ENCODE results near the gene RNF225. TPM values are rescaled to one million over a fixed set of nuclear protein-coding genes. Genes with fewer than 3 reads are reported as not detected.

RNF225 gene
- total RNA-seq, 2 experiments from 2014 or later: 0.25 to 0.56 TPM

DNA sequence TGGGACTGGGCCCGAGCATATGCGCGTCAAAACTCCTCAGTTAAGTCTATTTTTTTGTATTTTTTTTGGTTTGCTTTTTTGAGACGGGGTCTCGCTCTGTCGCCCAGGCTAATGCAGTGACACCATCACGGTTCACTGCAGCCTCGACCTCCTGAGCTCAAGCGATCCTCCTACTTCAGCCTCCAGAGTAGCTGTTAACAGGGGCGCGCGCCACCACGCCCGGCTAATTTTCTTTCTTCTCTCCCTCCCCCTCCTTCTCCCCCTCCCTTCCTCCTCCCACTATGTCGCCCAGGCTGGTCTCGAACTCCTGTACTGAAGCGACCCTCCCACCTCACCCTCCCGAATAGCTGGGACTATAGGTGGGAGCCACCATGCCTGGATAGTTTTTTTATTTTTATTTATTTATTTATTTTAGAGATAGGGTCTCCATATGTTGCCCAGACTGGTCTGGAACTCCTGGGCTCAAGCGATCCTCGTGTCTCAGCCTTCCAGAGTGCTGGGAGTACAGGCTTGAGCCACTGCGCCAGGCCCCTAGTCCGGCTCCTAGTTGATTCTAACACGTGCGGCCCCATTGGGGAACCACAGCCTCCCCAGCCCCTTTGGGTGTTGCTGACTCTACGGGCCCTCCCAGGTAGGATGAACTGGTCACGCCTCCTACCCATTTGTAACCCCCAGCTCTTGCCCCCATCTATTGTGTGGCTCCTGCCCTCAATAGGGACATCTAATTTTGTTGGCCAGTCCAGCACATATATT, 13.8 kb upstream of the RNF225 start:
- DNase-seq (no peak), ATAC-seq (no peak)
- peak overlapping the region; percentile 85 for H3K27ac Mint-ChIP-seq
- no peaks in the 10 kb centered on the region for H3K27me3 Mint-ChIP-seq
- CTCF ChIA-PET: interaction anchor here (0.7 kb wide), 1 partner anchor 131 kb away, joined by 3 read pairs; no protein-coding TSS in a partner anchor
- H3K4me3 Mint-ChIP-seq: peak overlapping the region; percentile 91
- POLR2A ChIA-PET: interaction anchor here (0.7 to 1.3 kb wide), 3 partner anchors 27 to 192 kb away, joined by 3 to 5 read pairs (median 3); partner anchors contain the start of genes MZF1, TRIM28 and ZNF584
- H3K9me3 Mint-ChIP-seq (ENCODE audit: low read depth): no peaks in the 10 kb centered on the region
- no peaks in the 10 kb centered on the region for H3K36me3 Mint-ChIP-seq (ENCODE audit: low read depth)
- intact Hi-C loops (cut with DNase I, micrococcal nuclease): loop anchor here (1.0 to 2.0 kb wide), 19 partner anchors 19 to 198 kb away; partner anchors contain the start of genes ZNF132 (in 2 of the 2), MZF1 (in 1 of the 2), TRIM28 (in 1 of the 2) and ZBTB45 (in 1 of the 2)
- H3K4me1 Mint-ChIP-seq: peaks cover 19% of the 10 kb centered on the region

- no peak overlapping the region for H3K27ac Mint-ChIP-seq
- no peaks in the 10 kb centered on the region for H3K27me3 Mint-ChIP-seq
- intact Hi-C loops (cut with DNase I, micrococcal nuclease): no loop called here
- ATAC-seq: no peak
- CTCF ChIA-PET: no interaction called here
- H3K4me1 Mint-ChIP-seq: peaks cover 23% of the 10 kb centered on the region
- POLR2A ChIA-PET: no interaction called here
- peaks cover 12% of the 10 kb centered on the region for H3K36me3 Mint-ChIP-seq (ENCODE audit: low read depth)
- peak overlapping the region; percentile 91 for H3K4me3 Mint-ChIP-seq
- DNase-seq: no peak
- H3K9me3 Mint-ChIP-seq (ENCODE audit: low read depth): no peaks in the 10 kb centered on the region
Measured at GRCh38 chr19:58382997-58383603, 12.4 kb upstream of the RNF225 start.

DNA sequence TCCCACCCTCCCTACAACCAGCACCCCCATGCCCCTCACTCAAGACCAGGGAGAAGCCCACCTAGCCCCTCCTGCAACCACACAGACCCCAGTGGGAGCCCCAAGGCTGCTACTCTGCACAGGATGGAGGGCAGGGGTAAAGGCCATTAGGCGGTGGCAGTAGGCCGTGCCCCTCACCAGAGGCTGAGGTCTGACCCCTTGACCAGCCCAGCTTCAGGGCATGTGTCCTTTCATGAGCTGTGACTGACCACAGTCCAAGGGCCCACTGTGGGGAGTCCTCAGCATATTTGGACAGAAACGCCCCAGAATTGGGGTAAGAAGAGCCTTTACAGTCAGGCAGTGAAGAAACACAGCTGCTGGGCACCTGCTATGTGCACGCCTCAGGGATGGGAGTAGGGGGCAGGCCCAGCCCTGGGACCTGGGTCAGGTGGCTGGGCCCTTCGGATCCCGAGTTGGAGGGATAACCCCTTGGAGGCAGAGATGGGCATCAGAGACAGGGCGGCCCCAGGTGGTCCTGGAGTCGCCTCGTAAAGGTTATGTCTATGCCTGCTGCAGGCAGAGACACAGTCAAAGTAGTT, 10.1 kb upstream of the RNF225 start:
- Mint-ChIP-seq H3K4me1 (peaks cover 27% of the 10 kb centered on the region), H3K4me3 (peak overlapping the region; percentile 96), H3K9me3 (ENCODE audit: low read depth) (no peaks in the 10 kb centered on the region), H3K27ac (peak overlapping the region; percentile 97), H3K36me3 (ENCODE audit: low read depth) (peaks cover 28% of the 10 kb centered on the region), H3K27me3 (no peaks in the 10 kb centered on the region)
- ATAC-seq (no peak), DNase-seq (no peak)
- CTCF ChIA-PET: interaction anchor here (0.8 kb wide), 1 partner anchor 22 kb away, joined by 3 read pairs; no protein-coding TSS in a partner anchor
- POLR2A ChIA-PET: interaction anchor here (1.0 kb wide), 1 partner anchor 23 kb away, joined by 3 read pairs; the partner anchor contains the start of gene ZNF497
- intact Hi-C loops (cut with DNase I, micrococcal nuclease): loop anchor here in 1 of 2 experiments (5.0 kb wide), 2 partner anchors 78 to 92 kb away; partner anchors contain the start of genes ERVK3-1 and ZNF446

DNA sequence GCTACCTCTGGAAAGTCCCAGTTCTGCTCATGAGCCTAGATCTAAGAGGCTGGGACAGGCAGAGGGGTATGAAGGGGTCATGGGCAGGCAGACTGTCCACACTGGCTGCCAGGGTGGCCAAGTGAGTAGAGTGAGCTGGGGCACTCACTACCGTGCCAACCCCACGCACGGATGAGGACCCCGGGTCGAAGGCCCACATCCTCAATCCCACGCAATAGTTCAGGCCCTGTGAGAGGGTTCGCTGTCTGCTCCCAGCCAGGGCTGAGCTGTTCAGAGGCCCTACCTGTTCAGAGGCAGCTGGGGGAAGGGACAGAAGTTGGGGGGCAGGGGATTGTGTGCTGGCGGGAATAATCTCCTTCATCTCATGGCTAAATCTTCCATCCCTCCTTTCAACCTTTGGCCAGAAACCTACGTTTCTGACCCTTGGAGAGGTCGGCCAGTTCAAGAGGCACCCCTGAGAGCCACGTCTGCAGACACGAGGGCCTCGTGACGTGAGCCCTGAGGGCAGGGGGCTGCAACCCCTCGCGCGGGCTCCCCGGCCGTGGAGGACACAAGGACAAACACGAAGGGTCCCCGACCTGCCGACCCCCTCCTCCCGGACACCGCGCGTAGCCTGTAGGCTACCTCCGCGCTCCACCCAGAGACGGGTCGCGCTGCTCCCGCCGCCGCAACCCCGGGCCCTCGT, 9.4 kb upstream of the RNF225 start:
- intact Hi-C loops (cut with DNase I, micrococcal nuclease): loop anchor here in 1 of 2 experiments (2.0 to 5.0 kb wide), 4 partner anchors 15 to 91 kb away; partner anchors contain the start of genes ERVK3-1, ZNF446 and ZNF584
- peak overlapping the region; percentile 97 for H3K27ac Mint-ChIP-seq
- peak; percentile 4 for ATAC-seq
- no peaks in the 10 kb centered on the region for H3K9me3 Mint-ChIP-seq (ENCODE audit: low read depth)
- H3K27me3 Mint-ChIP-seq: no peaks in the 10 kb centered on the region
- H3K36me3 Mint-ChIP-seq (ENCODE audit: low read depth): peaks cover 34% of the 10 kb centered on the region
- peaks cover 32% of the 10 kb centered on the region for H3K4me1 Mint-ChIP-seq
- peak; percentile 56 for DNase-seq
- ChIA-PET CTCF (no interaction called here), POLR2A (interaction anchor here (1.0 kb wide), 1 partner anchor 24 kb away, joined by 3 read pairs; the partner anchor contains the start of gene ZNF497)
- peak overlapping the region; percentile 96 for H3K4me3 Mint-ChIP-seq

DNA sequence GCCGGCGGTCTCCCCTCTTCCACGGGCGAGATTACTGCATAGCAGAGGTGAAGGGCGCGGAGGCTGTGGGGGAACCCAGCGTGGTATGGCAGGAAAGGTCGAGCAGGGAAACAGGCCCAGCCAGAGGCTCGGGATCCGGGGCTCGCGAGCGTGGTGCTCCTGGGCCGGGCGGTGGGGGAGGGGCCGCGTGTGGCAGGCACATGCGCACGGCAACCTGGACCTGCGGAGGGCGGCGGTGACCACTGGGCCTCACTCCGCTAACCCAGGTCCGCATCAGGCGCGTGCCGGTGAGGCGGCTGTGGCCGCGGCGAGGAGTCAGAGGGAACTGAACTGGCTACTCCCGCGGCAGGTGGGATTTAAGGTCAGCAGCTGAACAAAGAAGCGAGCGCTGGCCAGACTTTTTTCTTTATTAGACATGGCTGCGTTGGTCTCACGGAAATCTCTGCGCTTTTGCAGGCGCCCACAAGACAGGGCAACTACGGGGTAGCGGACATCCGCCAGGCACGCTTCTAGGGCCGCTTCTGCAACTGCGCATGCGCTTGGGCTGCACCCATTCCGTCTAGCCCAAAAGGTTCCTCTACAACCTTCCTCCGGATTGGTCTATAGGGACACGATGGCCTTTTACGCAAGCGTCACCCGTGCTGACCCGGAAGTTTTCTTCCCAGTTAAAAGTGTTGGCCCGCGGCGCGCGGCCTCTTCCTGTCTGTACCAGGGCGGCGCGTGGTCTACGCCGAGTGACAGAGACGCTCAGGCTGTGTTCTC, 8.7 kb upstream of the RNF225 start, which contains the start of gene RPS5:
RPS5 (plus strand) TSS at position 694 of the 762 bp plus-strand sequence. CDS start 869 bp downstream, outside the sequence.
- DNase-seq (peak; percentile 97), ATAC-seq (peak; percentile 96)
- H3K36me3 Mint-ChIP-seq (ENCODE audit: low read depth): peaks cover 40% of the 10 kb centered on the region
- CTCF ChIA-PET: no interaction called here
- POLR2A ChIA-PET: interaction anchor here (1.0 kb wide), 1 partner anchor 25 kb away, joined by 3 read pairs; the partner anchor contains the start of gene ZNF497
- intact Hi-C loops (cut with DNase I, micrococcal nuclease): loop anchor here (1.0 to 5.0 kb wide), 18 partner anchors 14 to 384 kb away; partner anchors contain the start of genes ERVK3-1 (in 2 of the 2), ZNF446 (in 2 of the 2), ZNF584 (in 2 of the 2) and MZF1 (in 1 of the 2)
- H3K27me3 Mint-ChIP-seq: no peaks in the 10 kb centered on the region
- peaks cover 33% of the 10 kb centered on the region for H3K4me1 Mint-ChIP-seq
- H3K27ac Mint-ChIP-seq: peak within 1 kb of the TSS; percentile 97
- H3K9me3 Mint-ChIP-seq (ENCODE audit: low read depth): no peaks in the 10 kb centered on the region
- H3K4me3 Mint-ChIP-seq: peak within 1 kb of the TSS; percentile 96

GRCh38 chr19:58387338-58388174, 7.9 kb upstream of the RNF225 start:
- DNase-seq: no peak
- Mint-ChIP-seq H3K4me1 (peaks cover 32% of the 10 kb centered on the region), H3K9me3 (ENCODE audit: low read depth) (no peaks in the 10 kb centered on the region), H3K36me3 (ENCODE audit: low read depth) (peaks cover 44% of the 10 kb centered on the region), H3K27me3 (no peaks in the 10 kb centered on the region), H3K4me3 (peak overlapping the region; percentile 96), H3K27ac (peak overlapping the region; percentile 97)
- ChIA-PET CTCF (interaction anchor here (0.6 to 0.7 kb wide), 2 partner anchors 71 to 139 kb away, joined by 3 read pairs; no protein-coding TSS in a partner anchor), POLR2A (interaction anchor here (0.6 kb wide), 1 partner anchor 118 kb away, joined by 3 read pairs; no protein-coding TSS in a partner anchor)
- intact Hi-C loops (cut with DNase I, micrococcal nuclease): loop anchor here (1.0 to 5.0 kb wide), 18 partner anchors 13 to 385 kb away; partner anchors contain the start of genes ERVK3-1 (in 2 of the 2), ZNF446 (in 2 of the 2), ZNF584 (in 2 of the 2) and MZF1 (in 1 of the 2)
- no peak for ATAC-seq

GRCh38 chr19:58388175-58388526, 7.3 kb upstream of the RNF225 start:
- no peak for ATAC-seq
- no peak for DNase-seq
- Mint-ChIP-seq H3K9me3 (ENCODE audit: low read depth) (no peaks in the 10 kb centered on the region), H3K27me3 (no peaks in the 10 kb centered on the region), H3K4me1 (peaks cover 34% of the 10 kb centered on the region), H3K36me3 (ENCODE audit: low read depth) (peaks cover 50% of the 10 kb centered on the region), H3K4me3 (peak overlapping the region; percentile 96), H3K27ac (peak overlapping the region; percentile 97)
- intact Hi-C loops (cut with DNase I, micrococcal nuclease): loop anchor here in 1 of 2 experiments (5.0 kb wide), 2 partner anchors 81 to 89 kb away; partner anchors contain the start of genes ERVK3-1 and ZNF446
- ChIA-PET CTCF (interaction anchor here (0.7 kb wide), 1 partner anchor 71 kb away, joined by 3 read pairs; no protein-coding TSS in a partner anchor), POLR2A (interaction anchor here (0.6 kb wide), 1 partner anchor 118 kb away, joined by 3 read pairs; no protein-coding TSS in a partner anchor)

- no peaks in the 10 kb centered on the region for H3K9me3 Mint-ChIP-seq (ENCODE audit: low read depth)
- peaks cover 61% of the 10 kb centered on the region for H3K36me3 Mint-ChIP-seq (ENCODE audit: low read depth)
- H3K27me3 Mint-ChIP-seq: peaks cover 2% of the 10 kb centered on the region
- peaks cover 33% of the 10 kb centered on the region for H3K4me1 Mint-ChIP-seq
- ChIA-PET POLR2A (no interaction called here), CTCF (no interaction called here)
- H3K27ac Mint-ChIP-seq: no peak overlapping the region
- no peak for ATAC-seq
- no peak overlapping the region for H3K4me3 Mint-ChIP-seq
- DNase-seq: no peak
- intact Hi-C loops (cut with DNase I, micrococcal nuclease): no loop called here
Measured at GRCh38 chr19:58392945-58393724, 2.3 kb upstream of the RNF225 start.

GRCh38 chr19:58393725-58394033, 1.8 kb upstream of the RNF225 start:
- Mint-ChIP-seq H3K4me1 (peaks cover 28% of the 10 kb centered on the region), H3K4me3 (no peak overlapping the region), H3K27ac (no peak overlapping the region), H3K36me3 (ENCODE audit: low read depth) (peaks cover 56% of the 10 kb centered on the region), H3K9me3 (ENCODE audit: low read depth) (no peaks in the 10 kb centered on the region), H3K27me3 (peaks cover 2% of the 10 kb centered on the region)
- DNase-seq (no peak), ATAC-seq (no peak)
- ChIA-PET POLR2A (no interaction called here), CTCF (no interaction called here)
- intact Hi-C loops (cut with DNase I, micrococcal nuclease): no loop called here

Measured in activated CD4-positive, alpha-beta T cell treated with anti-CD3 and anti-CD28 coated beads for 36 hours (primary cell).